ENCODE results near the gene PHTF1.

Gene PHTF1

DNA sequence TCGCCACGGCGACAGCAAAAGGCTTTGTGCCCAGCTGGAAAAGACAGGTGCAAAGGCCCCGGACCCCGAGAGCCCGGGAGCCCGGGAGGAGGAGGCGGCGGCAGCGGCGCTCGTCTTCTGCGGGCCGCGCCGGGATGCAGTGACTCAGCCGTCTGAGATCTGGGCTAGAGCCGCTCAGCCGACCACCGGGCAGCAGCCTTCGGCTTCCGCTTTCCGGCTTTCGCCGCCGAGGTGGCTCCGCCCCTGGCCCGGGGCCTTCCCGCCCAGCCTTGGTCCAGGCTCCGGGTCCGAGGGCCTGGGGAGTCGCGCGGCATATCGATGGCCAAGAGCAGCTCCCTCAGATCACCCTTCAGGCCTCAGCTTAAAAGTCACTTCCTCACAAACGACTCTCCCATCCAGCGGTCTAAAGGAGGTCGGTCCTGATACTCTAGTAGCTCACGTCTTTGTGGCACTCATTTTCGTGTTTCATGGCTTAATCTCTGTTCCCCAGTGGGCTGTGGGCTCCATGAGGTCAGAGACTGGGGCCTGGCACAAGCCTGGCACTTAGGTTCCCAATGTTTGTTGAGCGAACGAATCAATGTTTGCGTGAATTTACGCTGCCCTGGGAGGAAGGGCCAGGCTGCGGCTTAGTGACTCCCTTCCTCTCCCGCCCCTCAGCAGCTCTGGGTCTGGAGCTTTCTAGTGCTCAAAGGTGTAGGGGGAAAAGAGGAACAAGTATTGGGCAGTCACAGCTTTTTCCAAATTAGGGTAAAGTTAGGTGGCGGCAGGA is at the start of gene PHTF1:
PHTF1 (minus strand) TSS at position 154 of the 769 bp plus-strand sequence. CDS start 783 bp downstream, outside the sequence.
- DNase-seq (ENCODE audit: low read depth, low spot score) = peak; percentile 95

DNA sequence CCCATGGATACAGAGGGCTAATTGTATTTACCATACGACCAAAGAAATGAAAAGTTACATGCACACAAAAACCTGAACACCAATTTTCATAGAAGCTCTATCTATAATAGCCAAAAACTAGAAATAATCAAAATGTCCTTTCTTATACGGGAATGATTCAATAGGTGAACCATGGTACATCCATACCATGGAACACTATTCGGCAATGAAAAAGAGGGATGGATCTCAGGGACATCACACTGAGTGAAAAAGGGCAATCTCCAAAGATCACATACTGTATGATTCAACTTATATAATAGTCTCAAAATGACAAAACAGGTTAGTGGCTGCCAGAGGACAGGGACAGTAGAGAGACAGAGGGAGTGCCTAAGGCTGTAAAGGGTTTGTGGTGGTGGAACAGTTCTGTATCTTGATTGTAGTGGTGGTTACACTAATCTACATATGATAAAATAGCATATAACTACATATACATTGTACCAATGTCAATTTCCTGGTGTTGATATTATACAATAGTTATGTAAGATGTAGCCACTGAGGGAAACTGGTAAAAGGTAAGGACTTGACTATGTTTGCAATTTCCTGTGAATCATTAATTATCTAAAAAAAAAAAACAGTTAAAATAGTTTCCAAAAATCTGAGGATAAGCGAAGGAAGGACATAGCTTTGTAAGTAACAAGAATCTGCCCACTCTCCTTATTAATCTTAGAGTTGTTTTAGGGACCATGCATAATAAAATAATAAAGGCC is 49.3 kb upstream of the PHTF1 start:
- DNase-seq (ENCODE audit: low read depth, low spot score) = no peak

DNA sequence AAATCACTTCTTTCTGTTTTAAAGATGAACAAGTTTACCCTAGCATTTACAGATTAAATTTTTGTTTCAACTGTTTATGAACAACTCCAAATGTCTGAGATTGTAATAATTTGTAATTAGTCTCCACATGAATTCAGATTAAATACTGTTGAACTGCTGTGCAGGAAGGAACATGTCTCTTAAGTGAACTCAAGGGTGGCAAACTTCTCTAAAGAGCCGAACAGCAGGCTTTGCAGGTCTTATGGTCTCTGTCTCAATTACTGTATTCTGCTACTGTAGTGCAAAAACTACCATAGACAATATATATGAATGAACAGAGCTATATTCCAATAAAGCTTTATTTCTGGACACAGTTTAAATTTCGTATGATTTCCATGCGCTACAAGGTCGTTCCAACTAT is 46.4 kb upstream of the PHTF1 start:
- DNase-seq (ENCODE audit: low read depth, low spot score) = no peak

DNA sequence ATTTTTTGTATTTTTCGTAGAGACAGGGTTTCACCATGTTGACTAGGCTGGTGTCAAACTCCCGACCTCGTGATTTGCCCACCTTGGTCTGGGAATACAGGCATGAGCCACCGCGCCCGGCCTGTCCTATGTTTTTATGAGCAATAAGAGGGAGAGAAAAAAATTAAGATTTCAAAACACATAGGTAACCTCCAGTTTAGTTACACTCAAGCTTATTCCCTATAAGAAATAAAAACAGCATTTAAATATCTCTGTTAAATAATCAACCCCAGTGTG is 45.9 kb upstream of the PHTF1 start:
- no peak for DNase-seq (ENCODE audit: low read depth, low spot score)

DNA sequence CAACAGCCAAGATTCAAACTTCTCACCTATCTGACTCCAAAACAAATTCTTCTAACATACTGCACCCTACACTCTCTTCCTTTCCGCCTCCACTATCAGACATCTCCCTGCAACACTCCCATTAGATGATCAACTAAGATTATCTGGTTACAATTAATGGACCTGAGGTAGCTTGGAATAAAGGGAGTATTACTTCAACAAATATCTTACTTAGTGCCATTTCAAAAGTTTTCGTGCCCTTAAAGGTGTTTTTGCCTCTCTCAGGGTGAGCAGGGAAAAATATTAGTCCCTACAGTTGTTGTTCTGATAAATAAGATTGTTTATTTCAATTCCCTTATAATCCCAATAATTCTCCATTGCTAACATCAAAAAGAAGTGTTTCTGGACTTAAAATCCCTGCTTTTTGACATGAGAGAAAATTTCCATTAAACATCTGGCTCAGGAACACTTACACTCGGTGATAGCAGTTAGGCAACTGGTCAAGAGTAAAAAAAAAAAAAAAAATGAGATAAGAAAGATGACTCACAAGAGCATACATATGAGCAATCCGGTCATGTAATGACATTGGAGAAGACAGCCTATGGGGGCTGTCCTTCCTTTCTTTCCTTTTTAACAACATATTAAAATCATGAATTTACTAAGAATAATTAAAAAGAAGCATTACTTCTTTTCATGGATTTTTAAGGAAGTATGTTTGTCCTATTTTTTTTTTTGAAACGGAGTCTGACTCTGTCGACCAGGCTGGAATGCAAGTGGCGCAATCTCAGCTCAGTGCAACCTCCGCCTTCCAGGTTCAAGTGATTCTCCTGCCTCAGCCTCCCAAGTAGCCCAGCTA is 45.4 kb upstream of the PHTF1 start:
- DNase-seq (ENCODE audit: low read depth, low spot score) = peak; percentile 12

DNA sequence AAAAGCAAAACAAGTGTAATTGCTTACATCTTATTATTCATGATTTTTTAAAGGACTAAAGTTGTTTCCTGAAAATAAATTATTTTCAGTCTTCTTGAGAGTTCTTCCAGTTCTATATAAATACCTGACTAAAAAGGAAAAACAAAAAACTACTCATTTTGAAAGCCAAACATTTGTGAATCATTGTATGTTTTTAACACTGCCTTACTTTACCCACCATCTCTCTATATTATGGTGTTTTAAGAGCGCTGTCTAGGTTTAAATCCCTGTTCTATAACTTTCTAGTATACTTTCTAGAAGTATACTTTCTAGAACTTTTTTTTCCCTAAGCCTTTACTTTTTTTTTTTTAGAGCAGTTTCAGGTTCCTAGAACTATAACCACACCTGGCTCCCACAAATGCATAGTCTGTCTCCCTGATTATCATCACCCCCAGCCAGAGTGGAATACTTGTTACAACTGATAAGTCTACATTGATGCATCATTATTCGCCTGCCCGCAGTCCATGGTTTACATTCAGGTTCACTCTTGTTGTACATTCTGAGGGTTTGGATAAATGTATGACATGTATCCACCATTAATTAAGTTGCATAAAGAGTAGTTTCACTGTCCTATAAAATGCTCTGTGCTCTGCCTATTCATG is 43.2 kb upstream of the PHTF1 start:
- no peak for DNase-seq (ENCODE audit: low read depth, low spot score)

DNA sequence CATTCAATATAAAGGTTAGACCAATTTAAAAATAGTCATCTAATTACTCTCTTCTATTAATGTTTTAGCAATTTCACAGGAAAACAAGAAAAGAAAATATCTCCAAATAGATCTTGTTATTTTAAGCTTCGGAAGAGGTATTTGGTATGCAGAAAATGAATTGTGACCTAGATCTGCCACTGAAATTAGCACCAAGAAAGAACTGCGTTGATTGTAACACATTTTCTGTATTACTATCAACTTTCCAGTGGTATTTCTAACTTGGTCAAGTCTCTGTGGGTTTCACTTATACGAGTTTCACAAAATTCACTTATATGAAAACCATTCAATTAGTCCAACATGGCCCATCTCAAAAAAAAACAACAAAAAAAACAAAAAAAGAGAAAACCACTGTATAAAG is 41.2 kb upstream of the PHTF1 start:
- no peak for DNase-seq (ENCODE audit: low read depth, low spot score)

DNA sequence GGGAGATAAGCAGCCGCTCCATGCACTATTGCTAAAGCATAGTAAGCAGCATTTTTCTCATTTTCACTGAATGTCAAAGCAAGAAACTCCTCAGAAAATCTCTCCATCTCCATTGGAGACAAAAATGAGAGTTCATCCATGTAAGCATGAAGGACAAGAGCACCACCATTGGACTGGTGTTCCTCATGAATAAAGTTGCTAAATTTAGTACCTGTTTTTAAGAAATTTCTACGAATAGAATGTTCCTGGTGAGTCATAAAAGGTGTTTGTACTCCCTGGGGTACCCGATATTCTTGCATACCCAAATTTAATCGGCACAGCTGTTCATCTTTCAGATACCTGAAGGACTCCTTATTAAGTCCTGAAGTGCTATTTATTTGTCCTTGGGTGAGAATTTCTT is 38.2 kb upstream of the PHTF1 start:
- DNase-seq (ENCODE audit: low read depth, low spot score) = no peak

DNA sequence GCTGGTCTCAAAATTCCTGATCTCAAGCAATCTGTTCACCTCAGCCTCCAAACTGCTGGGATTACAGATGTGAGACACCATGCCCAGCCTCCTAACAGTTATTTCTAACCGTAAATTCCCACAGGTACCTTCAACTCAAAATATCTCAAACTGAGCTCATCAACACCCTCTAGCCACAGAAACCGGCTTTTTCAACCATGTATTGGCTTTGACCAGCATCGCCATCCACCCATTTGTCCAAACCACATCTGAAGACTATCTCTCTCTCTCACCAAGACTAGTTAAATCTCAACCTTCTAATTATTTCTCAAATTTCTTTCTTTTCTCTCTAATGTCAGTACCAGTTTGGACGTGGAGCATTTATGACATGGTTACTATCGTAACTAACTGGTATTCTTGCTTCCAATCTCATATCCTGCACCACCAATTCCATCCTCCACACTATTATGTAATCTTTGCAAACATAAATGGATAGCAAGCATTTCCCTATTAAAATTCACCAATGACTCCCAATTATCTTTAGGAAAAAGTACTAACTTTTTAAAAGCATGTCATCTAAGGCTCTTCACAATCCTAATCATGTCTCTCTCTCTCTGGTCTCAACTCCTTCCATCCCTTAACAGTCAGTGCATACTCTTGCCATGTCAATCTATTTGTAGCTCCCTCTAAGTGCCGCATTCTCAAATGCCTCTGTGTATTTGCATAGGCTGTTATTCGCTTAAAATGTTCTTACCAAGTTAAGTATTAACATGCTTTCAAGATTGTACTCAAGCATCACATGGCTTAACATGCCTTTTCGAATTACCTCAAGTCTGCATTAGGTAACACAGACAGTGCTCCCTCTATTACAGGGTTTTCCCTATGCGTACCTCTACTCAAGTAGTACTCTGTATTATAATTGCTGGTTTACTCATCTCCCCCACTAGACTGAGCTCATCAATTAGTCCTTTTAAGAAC is 34.9 kb upstream of the PHTF1 start:
- no peak for DNase-seq (ENCODE audit: low read depth, low spot score)

DNA sequence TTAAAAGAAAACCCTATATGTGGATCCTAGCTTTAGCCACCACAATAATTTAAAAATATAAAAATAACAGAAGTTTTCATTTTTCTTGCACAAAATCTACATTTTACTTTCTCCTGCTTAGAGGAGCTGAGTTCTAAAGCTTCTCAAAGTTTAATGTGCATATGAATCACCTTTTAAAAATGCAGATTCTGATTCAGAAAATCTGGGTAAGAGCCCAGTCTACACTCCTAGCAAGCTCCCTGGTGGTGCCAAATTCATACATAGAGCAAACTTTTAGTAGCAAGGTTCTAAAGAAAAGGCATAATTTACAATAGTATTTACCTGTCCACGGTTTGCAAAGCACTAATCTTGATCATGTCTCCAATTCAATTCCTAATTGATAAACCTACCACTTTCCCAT is 33.7 kb upstream of the PHTF1 start:
- no peak for DNase-seq (ENCODE audit: low read depth, low spot score)

DNA sequence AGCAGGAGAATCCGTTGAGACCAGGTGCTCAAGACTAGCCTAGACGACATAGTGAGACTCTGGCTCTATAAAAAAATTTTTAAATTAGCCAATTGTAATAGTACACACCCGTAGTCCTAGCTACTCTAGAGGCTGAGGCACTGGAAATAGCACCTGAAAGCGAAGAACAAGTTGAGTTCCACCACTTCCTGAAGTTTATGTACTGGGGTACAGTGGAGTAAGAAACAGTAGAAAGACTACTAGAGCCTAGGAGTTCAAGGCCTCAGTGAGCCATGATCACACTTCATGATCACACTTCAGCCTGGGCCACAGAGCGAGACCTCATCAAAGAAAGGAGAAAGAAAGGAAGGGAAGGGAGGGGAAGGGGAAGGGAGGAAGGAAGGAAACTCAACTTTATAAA is 33.2 kb upstream of the PHTF1 start:
- DNase-seq (ENCODE audit: low read depth, low spot score) = no peak

DNA sequence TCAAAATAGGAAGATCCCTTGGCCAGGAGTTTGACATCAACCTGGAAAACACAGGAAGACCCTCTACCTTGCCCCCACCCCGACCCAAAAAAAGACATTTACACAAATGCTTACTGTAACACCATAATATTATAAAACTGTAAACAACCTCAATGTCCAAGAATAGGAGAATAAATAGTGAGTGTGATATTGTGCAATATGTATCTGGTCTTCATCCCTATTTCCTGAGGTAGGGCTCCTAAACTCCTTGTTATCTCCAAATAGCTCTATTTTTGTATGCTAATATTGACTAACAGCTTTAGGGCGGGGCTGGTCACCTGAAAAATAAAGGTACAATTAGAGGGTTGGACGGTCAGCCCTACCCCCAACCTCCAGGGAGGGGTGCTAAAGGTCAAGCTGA is 29.5 kb upstream of the PHTF1 start:
- no peak for DNase-seq (ENCODE audit: low read depth, low spot score)

DNA sequence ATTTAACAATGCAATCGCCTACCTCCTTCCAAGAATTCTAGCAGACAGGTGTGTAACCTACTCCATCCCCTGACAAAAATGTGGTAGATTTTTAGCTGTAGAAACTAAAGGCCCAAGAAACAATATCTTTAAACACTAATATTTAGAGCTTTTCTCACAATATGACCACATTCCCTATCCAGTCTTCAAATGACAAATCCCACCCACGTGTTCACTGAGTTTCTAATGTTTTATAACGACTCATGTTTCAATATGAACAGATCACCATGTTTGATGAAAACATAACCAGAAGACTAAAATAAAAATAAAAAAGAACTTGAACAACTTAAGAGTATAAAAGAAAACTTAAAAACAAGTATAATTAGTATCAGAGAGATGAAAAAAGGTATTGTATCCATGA is 28.4 kb upstream of the PHTF1 start:
- DNase-seq (ENCODE audit: low read depth, low spot score) = no peak

DNA sequence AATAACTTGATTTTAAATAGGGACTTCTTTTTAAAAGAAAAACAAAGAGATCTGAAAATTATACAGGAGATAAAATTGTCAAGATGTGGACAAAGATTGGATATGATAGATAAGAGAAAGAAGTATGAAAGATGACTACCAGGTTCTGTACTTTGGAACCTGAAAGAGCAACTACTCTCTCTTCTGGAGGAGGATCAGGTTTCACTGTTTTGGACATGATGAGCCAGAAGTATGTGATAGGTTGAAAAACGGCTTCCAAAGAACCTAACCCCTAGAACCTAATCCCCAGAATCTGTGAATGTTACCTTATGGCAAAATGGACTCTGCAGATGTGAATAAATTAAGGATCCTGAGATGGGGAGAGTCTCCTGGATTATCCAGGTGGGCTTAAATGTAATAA is 26.8 kb upstream of the PHTF1 start:
- DNase-seq (ENCODE audit: low read depth, low spot score) = no peak

DNA sequence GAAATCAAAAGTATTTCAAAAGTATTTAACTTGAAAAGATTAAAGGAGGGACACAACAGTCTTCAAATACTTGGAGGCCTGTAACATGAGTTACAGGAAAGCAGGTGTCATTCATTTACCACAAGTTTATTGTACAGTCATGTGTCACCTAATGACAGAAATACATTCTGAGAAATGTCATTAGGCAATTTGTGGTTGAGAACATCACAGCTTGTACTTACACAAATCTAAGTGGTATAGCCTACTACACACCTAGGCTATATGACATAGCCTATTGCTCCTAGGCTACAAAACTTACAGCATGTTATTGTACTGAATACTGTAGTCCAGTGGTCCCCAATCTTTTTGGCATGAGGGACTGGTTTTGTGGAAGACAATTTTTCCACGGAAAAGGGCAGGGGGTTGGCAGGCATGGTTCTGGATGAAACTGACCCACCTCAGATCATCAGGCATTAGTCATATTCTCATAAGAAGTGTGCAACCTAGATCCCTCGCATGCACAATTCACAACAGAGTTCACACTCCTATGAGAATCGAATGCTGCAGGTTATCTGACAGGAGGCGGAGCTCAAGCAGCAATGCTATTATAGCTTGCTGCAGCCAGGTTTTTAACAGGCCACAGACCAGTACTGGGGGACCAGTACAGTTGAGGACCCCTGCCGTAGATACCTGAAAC is 25.0 kb upstream of the PHTF1 start:
- DNase-seq (ENCODE audit: low read depth, low spot score) = no peak

DNA sequence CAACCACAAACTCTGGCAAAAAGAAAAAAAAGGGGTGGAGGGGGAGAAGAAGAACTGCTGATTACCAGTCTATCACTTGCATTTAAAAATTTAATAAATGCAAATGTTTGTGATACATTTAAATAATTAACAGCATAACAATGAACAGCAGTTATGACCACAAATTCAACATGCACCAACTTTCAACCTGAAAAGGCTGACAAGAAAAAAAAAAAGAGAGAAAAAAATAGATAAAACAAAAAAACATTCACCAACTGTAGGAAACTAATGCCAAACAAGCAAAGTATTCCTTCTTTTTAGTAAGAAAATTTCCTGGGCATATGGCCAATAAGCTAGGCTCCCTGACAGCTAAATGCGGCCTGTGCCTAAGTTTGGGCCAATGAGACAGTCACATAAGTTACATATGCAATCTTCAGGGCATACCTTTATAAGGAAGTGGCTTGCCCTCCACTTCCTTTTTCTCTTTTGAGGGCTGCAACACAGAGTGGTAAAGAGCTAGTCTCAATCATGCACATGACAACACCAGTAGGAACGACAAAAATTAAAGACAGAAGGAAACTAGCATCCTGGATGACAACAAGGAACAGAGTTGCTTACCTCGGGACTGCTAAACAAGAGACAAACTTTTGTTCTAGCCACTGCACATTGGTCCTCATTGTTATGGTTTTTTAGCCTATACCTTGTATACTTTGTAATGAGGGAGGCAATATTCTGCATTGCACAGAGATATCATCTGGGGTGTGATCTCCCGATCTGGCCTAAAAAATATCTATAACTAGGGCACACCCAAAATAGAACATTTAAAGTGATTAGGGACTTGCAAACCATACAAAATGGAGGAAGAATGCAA is 24.2 kb upstream of the PHTF1 start:
- no peak for DNase-seq (ENCODE audit: low read depth, low spot score)

DNA sequence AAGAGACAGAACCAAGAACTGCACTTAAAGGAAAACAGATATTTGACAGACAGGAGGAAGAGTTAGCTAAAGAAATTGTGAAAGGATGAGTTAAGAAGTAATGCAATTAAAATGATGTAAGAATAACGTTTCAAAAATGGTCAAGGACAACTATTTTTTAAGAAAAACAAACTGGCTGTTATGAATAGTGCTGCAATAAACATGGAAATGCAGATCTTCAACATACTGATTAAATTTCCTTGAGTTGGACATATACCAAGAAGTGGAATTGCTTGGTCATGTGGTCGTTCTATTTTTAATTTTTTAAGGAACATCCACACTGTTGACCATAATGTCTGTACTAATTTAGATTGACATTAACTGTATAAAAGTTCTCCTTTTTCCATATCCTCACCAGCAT is 23.1 kb upstream of the PHTF1 start:
- DNase-seq (ENCODE audit: low read depth, low spot score) = no peak

DNA sequence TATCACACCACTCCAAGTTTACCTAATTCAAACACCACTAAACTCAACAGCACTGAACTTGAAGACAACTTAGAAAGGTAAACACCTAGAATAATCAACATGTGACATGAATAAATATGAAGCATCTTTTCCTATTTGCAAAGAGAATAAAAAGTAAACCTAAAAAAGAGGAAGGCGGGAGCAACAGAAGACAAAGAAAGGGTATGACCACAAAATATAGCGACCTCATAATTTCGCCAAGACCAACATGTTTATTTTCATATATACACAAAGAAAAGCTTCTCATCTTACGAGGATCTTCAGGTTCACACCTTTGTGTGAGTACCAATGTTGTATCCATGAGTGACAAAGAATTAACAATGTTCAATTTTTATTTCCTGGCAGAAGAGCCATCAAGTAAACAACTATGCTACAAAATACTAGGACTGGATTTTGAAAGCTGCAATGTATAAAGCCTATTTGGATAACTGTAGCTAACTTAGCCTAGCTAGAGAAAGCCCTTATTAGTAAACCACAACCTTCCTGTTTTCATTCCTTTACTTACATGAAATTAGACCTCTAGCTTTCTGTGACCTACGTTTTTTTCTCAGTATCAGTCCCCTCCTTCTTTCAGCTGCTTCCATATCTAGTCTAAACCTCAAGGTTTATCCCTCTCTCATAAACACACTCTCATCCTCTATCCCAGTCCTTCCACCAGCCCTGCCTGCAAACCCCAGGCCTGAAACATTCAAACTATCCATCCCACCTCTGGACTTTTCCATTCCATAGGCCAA is 21.3 kb upstream of the PHTF1 start:
- DNase-seq (ENCODE audit: low read depth, low spot score) = no peak

DNA sequence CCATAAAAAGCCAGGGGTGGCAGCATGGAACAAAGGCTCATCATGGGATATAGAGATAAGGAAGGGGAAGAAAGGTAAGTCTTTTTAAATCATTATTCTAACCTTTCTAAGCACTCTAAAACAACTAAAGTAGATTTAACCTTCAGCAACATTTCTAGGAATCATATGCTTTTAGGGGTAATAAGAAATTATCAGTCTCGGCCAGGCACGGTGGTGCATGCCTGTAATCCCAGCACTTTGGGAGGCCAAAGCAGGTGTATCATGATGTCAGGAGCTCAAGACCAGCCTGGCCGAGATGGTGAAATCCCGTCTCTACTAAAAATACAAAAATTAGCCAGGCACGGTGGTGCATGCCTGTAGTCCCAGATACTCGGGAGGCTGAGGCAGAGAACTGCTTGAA is 20.3 kb upstream of the PHTF1 start:
- no peak for DNase-seq (ENCODE audit: low read depth, low spot score)
